IMR-90 (cell line): ENCODE measurements around the gene PRKCA. TPM values are rescaled to one million over a fixed set of nuclear protein-coding genes. Genes with fewer than 3 reads are reported as not detected.

ENCODE experiments used
- ATAC-seq: fragments of 200-7000 bp; cut with Tn5 transposase; 2 replicates; pipeline ENCODE4 v1.9.1; 2020; ENCODE audit warnings: low read depth, mild to moderate bottlenecking, moderate library complexity
- BruUV-seq: library from RNA; stranded (reverse); fragments of 400-500 nt; replicated peaks from 2 replicates; lab custom pipeline; 2021; lab: Mats Ljungman, UMichigan
- CTCF ChIA-PET: fragments of 300-600 bp; formaldehyde crosslinking; extraction: SDS; loops from one replicate; lab custom pipeline; 2021; ENCODE audit warnings: antibody characterized with exemption; lab: Yijun Ruan, JAX
- POLR2A ChIA-PET: fragments of 300-600 bp; sonication (Branson Sonifier 250); formaldehyde crosslinking; loops from one replicate; lab custom pipeline; 2022; ENCODE audit warnings: antibody characterized with exemption; ENCODE audit not compliant: unreplicated experiment; lab: Charles Lee
- DNase-seq: peaks from one replicate; pipeline ENCODE4 v3.0.0; 2013
- H2AFZ ChIP-seq: replicated peaks from 2 replicates; pipeline ENCODE3; 2013; ENCODE audit warnings: low read length, mild to moderate bottlenecking; ENCODE audit not compliant: poor library complexity
- H2AK5ac ChIP-seq: 2 replicates; pipeline ENCODE4 v1.6.1; 2013; ENCODE audit warnings: low read depth, low read length, inconsistent platforms
- H2AK9ac ChIP-seq: replicated peaks from 2 replicates; pipeline ENCODE3; 2013; ENCODE audit warnings: mild to moderate bottlenecking, low read depth, low read length, moderate library complexity; ENCODE audit not compliant: poor library complexity
- H2BK120ac ChIP-seq: 2 replicates; pipeline ENCODE4 v1.6.1; 2013; ENCODE audit warnings: low read depth, low read length, inconsistent platforms
- H2BK15ac ChIP-seq: 3 replicates; pipeline ENCODE4 v1.6.1; 2013; ENCODE audit warnings: low read depth, low read length, inconsistent platforms
- H2BK20ac ChIP-seq: 2 replicates; pipeline ENCODE4 v1.6.1; 2013; ENCODE audit warnings: low read depth, mild to moderate bottlenecking, inconsistent platforms, low read length, moderate library complexity
- H2BK5ac ChIP-seq: 2 replicates; pipeline ENCODE4 v1.6.1; 2013; ENCODE audit warnings: mild to moderate bottlenecking, low read depth, low read length, inconsistent platforms; ENCODE audit not compliant: poor library complexity, severe bottlenecking
- H3K14ac ChIP-seq: replicated peaks from 2 replicates; pipeline ENCODE4 v1.6.1; 2013; ENCODE audit warnings: low read depth, low read length, inconsistent platforms
- H3K18ac ChIP-seq: 2 replicates; pipeline ENCODE4 v1.6.1; 2013; ENCODE audit warnings: low read depth, low read length, control low read depth
- H3K23ac ChIP-seq: 2 replicates; pipeline ENCODE4 v1.6.1; 2013; ENCODE audit warnings: low read depth, low read length, inconsistent platforms
- H3K27ac ChIP-seq: 2 replicates; pipeline ENCODE4 v1.5.1; 2013; ENCODE audit warnings: mild to moderate bottlenecking, control low read depth, low read length; ENCODE audit not compliant: insufficient read depth
- H3K27me3 ChIP-seq: 2 replicates; pipeline ENCODE4 v1.6.1; 2013; ENCODE audit warnings: low read length; ENCODE audit not compliant: control insufficient read depth, insufficient read depth
- H3K36me3 ChIP-seq: 2 replicates; pipeline ENCODE4 v1.6.1; 2013; ENCODE audit warnings: low read length, mixed read lengths; ENCODE audit not compliant: control insufficient read depth, insufficient read depth
- H3K4ac ChIP-seq: 2 replicates; pipeline ENCODE4 v1.6.1; 2013; ENCODE audit warnings: low read depth, low read length, inconsistent platforms
- H3K4me1 ChIP-seq: 2 replicates; pipeline ENCODE4 v1.6.1; 2013; ENCODE audit warnings: low read length, mixed read lengths; ENCODE audit not compliant: control insufficient read depth, insufficient read depth
- H3K4me2 ChIP-seq: 2 replicates; pipeline ENCODE4 v1.6.1; 2013; ENCODE audit warnings: low read depth, mild to moderate bottlenecking, control low read depth, low read length, moderate library complexity
- H3K4me3 ChIP-seq: 2 replicates; pipeline ENCODE4 v1.5.1; 2013; ENCODE audit warnings: low read depth, mild to moderate bottlenecking, control low read depth, low read length, moderate library complexity; ENCODE audit not compliant: insufficient read depth
- H3K56ac ChIP-seq: 2 replicates; pipeline ENCODE4 v1.6.1; 2013; ENCODE audit warnings: low read length, inconsistent platforms; ENCODE audit not compliant: insufficient read depth; ENCODE audit errors: extremely low read depth
- H3K79me1 ChIP-seq, 2 experiments: 2 replicates each; pipeline ENCODE4 v1.6.1; 2013; ENCODE audit warnings: low read length in 2 of 2, inconsistent platforms in 1 of 2, low read depth in 1 of 2
- H3K9ac ChIP-seq: 2 replicates; pipeline ENCODE4 v1.6.1; 2013; ENCODE audit warnings: low read depth, low read length, control low read depth
- H3K9me1 ChIP-seq: 2 replicates; pipeline ENCODE4 v1.6.1; 2013; ENCODE audit warnings: low read length, inconsistent platforms; ENCODE audit not compliant: insufficient read depth
- H3K9me3 ChIP-seq: 2 replicates; pipeline ENCODE4 v1.6.1; 2013; ENCODE audit warnings: low read length; ENCODE audit not compliant: control insufficient read depth, insufficient read depth
- H4K20me1 ChIP-seq: 2 replicates; pipeline ENCODE4 v1.6.1; 2013; ENCODE audit warnings: low read length, inconsistent platforms; ENCODE audit not compliant: insufficient read depth
- H4K5ac ChIP-seq: 2 replicates; pipeline ENCODE4 v1.6.1; 2013; ENCODE audit warnings: mild to moderate bottlenecking, low read depth, low read length, control low read depth
- H4K8ac ChIP-seq, 2 experiments: 2 replicates each; pipeline ENCODE4 v1.6.1; 2013; ENCODE audit warnings: low read depth in 2 of 2, low read length in 2 of 2, control low read depth in 1 of 2, inconsistent platforms in 1 of 2
- H4K91ac ChIP-seq: 2 replicates; pipeline ENCODE4 v1.6.1; 2013; ENCODE audit warnings: low read depth, low read length, inconsistent platforms; ENCODE audit not compliant: insufficient read depth
- BHLHE40 ChIP-seq: fragments of 150-350 bp; IDR thresholded peaks from 2 replicates; pipeline ENCODE4 v1.6.1; 2016; ENCODE audit warnings: mild to moderate bottlenecking, low read depth, low read length
- CEBPB ChIP-seq: IDR thresholded peaks from 2 replicates; pipeline ENCODE4 v1.6.1; 2012; ENCODE audit warnings: low read depth, low read length, improper control_type of control experiment
- CHD1 ChIP-seq: IDR thresholded peaks from 2 replicates; pipeline ENCODE4 v1.6.1; 2012; ENCODE audit warnings: low read depth, low read length, improper control_type of control experiment
- CTCF ChIP-seq: conservative IDR thresholded peaks from 2 replicates; pipeline ENCODE4 v1.5.1; 2012; ENCODE audit warnings: mild to moderate bottlenecking, low read depth, low read length, improper control_type of control experiment
- ELK1 ChIP-seq: fragments of 150-350 bp; IDR thresholded peaks from 2 replicates; pipeline ENCODE4 v1.6.1; 2016; ENCODE audit warnings: low read depth, mild to moderate bottlenecking, low read length, moderate library complexity, borderline replicate concordance
- FOS ChIP-seq: fragments of 150-350 bp; IDR thresholded peaks from 2 replicates; pipeline ENCODE4 v1.6.1; 2016; ENCODE audit warnings: low read depth, low read length
- MAFK ChIP-seq: IDR thresholded peaks from 2 replicates; pipeline ENCODE4 v1.6.1; 2012; ENCODE audit warnings: low read depth, low read length, improper control_type of control experiment
- MAZ ChIP-seq: IDR thresholded peaks from 2 replicates; pipeline ENCODE4 v1.6.1; 2012; ENCODE audit warnings: low read depth, mild to moderate bottlenecking, low read length, improper control_type of control experiment, moderate library complexity, borderline replicate concordance
- MXI1 ChIP-seq: IDR thresholded peaks from 2 replicates; pipeline ENCODE4 v1.6.1; 2012; ENCODE audit warnings: low read depth, mild to moderate bottlenecking, low read length, moderate library complexity, borderline replicate concordance
- NFE2L2 ChIP-seq: fragments of 150-350 bp; IDR thresholded peaks from 2 replicates; pipeline ENCODE4 v1.6.1; 2016; ENCODE audit warnings: low read depth, mild to moderate bottlenecking, low read length
- POLR2A ChIP-seq: IDR thresholded peaks from 2 replicates; pipeline ENCODE4 v1.6.1; 2012; ENCODE audit warnings: mild to moderate bottlenecking, low read depth, low read length
- RAD21 ChIP-seq: IDR thresholded peaks from 2 replicates; pipeline ENCODE4 v1.6.1; 2012; ENCODE audit warnings: low read length, improper control_type of control experiment
- RCOR1 ChIP-seq: IDR thresholded peaks from 2 replicates; pipeline ENCODE4 v1.6.1; 2012; ENCODE audit warnings: mild to moderate bottlenecking, low read length, improper control_type of control experiment; ENCODE audit not compliant: insufficient replicate concordance
- RFX5 ChIP-seq: IDR thresholded peaks from 2 replicates; pipeline ENCODE4 v1.8.0; 2012; ENCODE audit warnings: low read depth, mild to moderate bottlenecking, low read length, moderate library complexity
- SMC3 ChIP-seq: fragments of 150-350 bp; IDR thresholded peaks from 2 replicates; pipeline ENCODE4 v1.6.1; 2016; ENCODE audit warnings: low read depth, mild to moderate bottlenecking, antibody characterized with exemption, low read length, moderate library complexity
- USF2 ChIP-seq: fragments of 150-350 bp; IDR thresholded peaks from 2 replicates; pipeline ENCODE4 v1.6.1; 2017; ENCODE audit warnings: mild to moderate bottlenecking, antibody characterized with exemption, low read length, low read depth
- WGBS, 2 experiments: methylation state at CpG; one replicate each; pipeline versions ENCODE4 v1.1.5 to v1.1.7; 2013; ENCODE audit warnings: missing lambda C conversion rate in 2 of 2; ENCODE audit not compliant: insufficient read length in 1 of 2; ENCODE audit errors: extremely low coverage in 2 of 2; 5-methylcytosine and 5-hydroxymethylcytosine counted together
- dilution Hi-C: fragments of 300-500 bp; cut with HindIII; formaldehyde crosslinking; loops from one replicate; pipeline ENCODE4 v1.14.3; 2018; ENCODE audit warnings: low sequenced_read_pairs; ENCODE audit not compliant: unreplicated experiment
- in situ Hi-C: fragments of 300-500 bp; cut with MboI; formaldehyde crosslinking; loops from 3 replicates; pipeline ENCODE4 v1.14.3; 2019; ENCODE audit warnings: low sequenced_read_pairs, inconsistent platforms, mixed read lengths
- intact Hi-C: fragments of 100-400 bp; cut with micrococcal nuclease; formaldehyde crosslinking; loops from 2 replicates; pipeline ENCODE4 v1.10.0; 2022
- polyA plus RNA-seq, 3 experiments: library from polyadenylated mRNA; depleted of rRNA; stranded (reverse); fragments of >200 nt; gene quantifications; 2 replicates each; pipeline ENCODE4 v1.2.3, GENCODE V29; 2012; ENCODE audit warnings: low replicate concordance in 1 of 3
- total RNA-seq: library from RNA; depleted of rRNA; stranded (reverse); fragments of >200 nt; gene quantifications from 2 replicates; pipeline ENCODE4 v1.2.3, GENCODE V29; 2012

PRKCA gene
- total and polyA plus RNA-seq, 2 of the 4 experiments (the other 2 are of a cell fraction), result 31.0 to 46.0 TPM

GRCh38 chr17:66805567-66805966, 503.2 kb downstream of the PRKCA start:
- no peak overlapping the region for H2BK120ac ChIP-seq
- H3K9me3 ChIP-seq, result no peaks in the 10 kb centered on the region
- H3K56ac ChIP-seq, result no peak overlapping the region
- H4K5ac ChIP-seq, result no peak overlapping the region
- H4K91ac ChIP-seq, result no peak overlapping the region
- CTCF ChIA-PET, result no interaction called here
- no peaks in the 10 kb centered on the region for H3K4me1 ChIP-seq
- H2BK20ac ChIP-seq, result no peak overlapping the region
- H2AK5ac ChIP-seq, result no peak overlapping the region
- no peak overlapping the region for H3K18ac ChIP-seq
- no peaks in the 10 kb centered on the region for H3K27me3 ChIP-seq
- H3K9me1 ChIP-seq, result no peaks in the 10 kb centered on the region; the same call in 1 of the 2 replicates
- no peak for DNase-seq
- TF ChIP-seq RCOR1, result no peak
- TF ChIP-seq CEBPB, result no peak
- TF ChIP-seq CHD1, result no peak
- no peak for TF ChIP-seq MAFK
- no peak for TF ChIP-seq RFX5
- no peak for TF ChIP-seq NFE2L2
- no peak for TF ChIP-seq POLR2A
- TF ChIP-seq SMC3, result no peak
- no peak for TF ChIP-seq CTCF
- no peak for TF ChIP-seq BHLHE40
- no peak for TF ChIP-seq MXI1
- TF ChIP-seq RAD21, result no peak
- no peak for TF ChIP-seq USF2
- TF ChIP-seq MAZ, result no peak
- no peak for TF ChIP-seq FOS
- no peak for TF ChIP-seq ELK1
- peaks cover 22% of the 10 kb centered on the region for H3K36me3 ChIP-seq
- H3K9ac ChIP-seq, result no peak overlapping the region
- no peak overlapping the region for H3K4me3 ChIP-seq
- WGBS, 2 experiments, result 66% methylated on average over 3 of the region's 10 CpGs; no CpG with 5 or more reads in 1 of the 2 experiments
- H3K23ac ChIP-seq, result no peak overlapping the region
- intact Hi-C loops, result no loop called here
- in situ Hi-C loops, result no loop called here
- H4K8ac ChIP-seq, result no peak overlapping the region
- no peak for ATAC-seq
- dilution Hi-C loops, result no loop called here
- H2BK15ac ChIP-seq, result no peak overlapping the region
- no peak overlapping the region for H2BK5ac ChIP-seq
- no peak overlapping the region for H3K27ac ChIP-seq
- H2AFZ ChIP-seq, result no peak overlapping the region
- no peak overlapping the region for H3K14ac ChIP-seq
- no TSS peak for BruUV-seq
- POLR2A ChIA-PET, result no interaction called here
- no peak overlapping the region for H3K4ac ChIP-seq
- H4K20me1 ChIP-seq, result no peaks in the 10 kb centered on the region
- no peak overlapping the region for H2AK9ac ChIP-seq
- no peak overlapping the region for H3K4me2 ChIP-seq
- peaks cover 0 to 3% of the 10 kb centered on the region in 2 experiments; a peak in 1 of 4 replicates for H3K79me1 ChIP-seq
